ENCODE results near the gene PDZD2. TPM values are rescaled to one million over a fixed set of nuclear protein-coding genes. Genes with fewer than 3 reads are reported as not detected.

The PDZD2 gene
- total RNA-seq, 1 donor from 2014 or later, result 0.65 TPM

DNA sequence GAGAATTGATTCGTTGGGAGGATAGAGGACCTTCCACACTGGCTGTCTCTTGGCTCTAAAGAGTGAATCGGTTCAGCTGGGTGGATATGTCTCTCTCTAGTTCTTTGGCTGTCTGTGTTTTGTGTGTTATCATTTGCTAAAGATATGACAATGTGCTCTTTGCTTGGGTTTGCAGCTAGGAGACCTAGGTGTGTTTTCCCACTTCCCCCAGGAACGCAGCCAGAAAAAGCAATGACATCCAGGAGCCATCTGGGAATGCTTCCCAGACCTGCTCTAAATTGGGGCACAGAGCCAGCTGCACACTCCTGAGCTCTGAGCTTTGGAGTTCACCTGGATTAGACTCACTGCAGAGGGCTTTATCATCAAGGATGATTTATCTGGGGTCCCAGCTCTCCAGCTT, 12.8 kb upstream of the PDZD2 start:
- DNase-seq (ENCODE audit: low read depth, low spot score), result no peak
- Mint-ChIP-seq H3K27ac (ENCODE audit: unreplicated experiment) (peak overlapping the region; percentile 57), H3K36me3 (ENCODE audit: low read depth) (no peaks in the 10 kb centered on the region), H3K4me3 (no peak overlapping the region), H3K9me3 (no peaks in the 10 kb centered on the region), H3K4me1 (no peaks in the 10 kb centered on the region), H3K27me3 (ENCODE audit: low read depth) (peaks cover 28% of the 10 kb centered on the region)
- TF ChIP-seq, protein P1, sequence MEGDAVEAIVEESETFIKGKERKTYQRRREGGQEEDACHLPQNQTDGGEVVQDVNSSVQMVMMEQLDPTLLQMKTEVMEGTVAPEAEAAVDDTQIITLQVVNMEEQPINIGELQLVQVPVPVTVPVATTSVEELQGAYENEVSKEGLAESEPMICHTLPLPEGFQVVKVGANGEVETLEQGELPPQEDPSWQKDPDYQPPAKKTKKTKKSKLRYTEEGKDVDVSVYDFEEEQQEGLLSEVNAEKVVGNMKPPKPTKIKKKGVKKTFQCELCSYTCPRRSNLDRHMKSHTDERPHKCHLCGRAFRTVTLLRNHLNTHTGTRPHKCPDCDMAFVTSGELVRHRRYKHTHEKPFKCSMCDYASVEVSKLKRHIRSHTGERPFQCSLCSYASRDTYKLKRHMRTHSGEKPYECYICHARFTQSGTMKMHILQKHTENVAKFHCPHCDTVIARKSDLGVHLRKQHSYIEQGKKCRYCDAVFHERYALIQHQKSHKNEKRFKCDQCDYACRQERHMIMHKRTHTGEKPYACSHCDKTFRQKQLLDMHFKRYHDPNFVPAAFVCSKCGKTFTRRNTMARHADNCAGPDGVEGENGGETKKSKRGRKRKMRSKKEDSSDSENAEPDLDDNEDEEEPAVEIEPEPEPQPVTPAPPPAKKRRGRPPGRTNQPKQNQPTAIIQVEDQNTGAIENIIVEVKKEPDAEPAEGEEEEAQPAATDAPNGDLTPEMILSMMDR (conservative IDR thresholded peaks at IDR 0.05), result no peak

DNA sequence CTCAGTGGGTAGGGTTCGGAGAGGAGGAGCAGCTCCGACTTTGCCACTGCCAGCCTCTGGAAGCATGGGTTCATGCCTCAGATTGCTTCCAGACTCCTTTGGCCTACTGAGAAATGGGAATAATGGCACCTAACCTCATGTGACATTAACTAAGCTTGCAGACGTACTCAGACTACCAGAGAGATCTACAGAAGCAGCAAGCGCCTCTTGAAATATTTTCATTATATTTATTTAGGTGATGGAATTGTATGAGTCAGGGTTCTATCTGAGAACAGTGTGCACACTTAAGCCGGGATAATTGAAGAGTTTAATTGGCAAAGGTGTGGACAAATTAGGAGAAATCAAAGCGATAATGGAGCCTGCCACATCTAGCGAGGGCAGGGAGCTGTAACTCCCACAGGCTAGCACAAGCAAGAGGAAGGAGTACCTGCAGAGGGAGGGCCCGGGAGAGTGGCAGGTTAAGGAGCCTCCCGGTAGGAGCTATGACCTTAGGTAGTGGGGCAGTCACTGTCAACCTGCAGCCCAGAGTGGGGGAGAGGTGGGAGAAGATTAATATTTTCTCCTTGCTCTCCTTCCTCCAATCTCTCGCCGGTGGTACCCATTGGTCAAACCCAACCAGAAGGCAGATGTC, 12.2 kb upstream of the PDZD2 start:
- H3K4me3 Mint-ChIP-seq, result no peak overlapping the region
- H3K36me3 Mint-ChIP-seq (ENCODE audit: low read depth), result no peaks in the 10 kb centered on the region
- no peak for DNase-seq (ENCODE audit: low read depth, low spot score)
- no peaks in the 10 kb centered on the region for H3K9me3 Mint-ChIP-seq
- peaks cover 33% of the 10 kb centered on the region for H3K27me3 Mint-ChIP-seq (ENCODE audit: low read depth)
- no peaks in the 10 kb centered on the region for H3K4me1 Mint-ChIP-seq
- TF ChIP-seq, protein P1 (conservative IDR thresholded peaks at IDR 0.05), result no peak
- no peak overlapping the region for H3K27ac Mint-ChIP-seq (ENCODE audit: unreplicated experiment)

DNA sequence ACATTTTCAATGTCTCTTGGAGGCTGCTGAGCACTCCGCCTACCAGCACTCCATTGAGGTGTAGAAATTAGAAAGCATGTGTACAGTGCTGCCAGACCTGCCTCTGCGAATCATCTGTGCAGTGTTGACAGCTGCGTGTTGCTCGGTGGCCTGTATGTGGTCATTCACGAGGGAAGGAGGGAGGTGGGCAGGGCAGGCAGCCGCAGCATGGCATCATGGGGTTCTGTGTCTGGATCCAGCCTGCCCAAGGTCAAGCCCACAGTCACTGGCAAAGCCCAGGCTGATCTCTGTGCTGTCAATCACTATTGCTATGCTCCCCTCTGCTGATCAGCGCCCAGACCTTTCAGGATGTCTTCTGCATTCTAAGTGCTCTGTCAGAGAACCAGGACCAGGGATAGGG, 8.0 kb upstream of the PDZD2 start:
- no peak overlapping the region for H3K27ac Mint-ChIP-seq (ENCODE audit: unreplicated experiment)
- TF ChIP-seq, protein P1 (conservative IDR thresholded peaks at IDR 0.05), result no peak
- DNase-seq (ENCODE audit: low read depth, low spot score), result no peak
- H3K36me3 Mint-ChIP-seq (ENCODE audit: low read depth), result no peaks in the 10 kb centered on the region
- no peak overlapping the region for H3K4me3 Mint-ChIP-seq
- no peaks in the 10 kb centered on the region for H3K4me1 Mint-ChIP-seq
- H3K27me3 Mint-ChIP-seq (ENCODE audit: low read depth), result peaks cover 54% of the 10 kb centered on the region
- no peaks in the 10 kb centered on the region for H3K9me3 Mint-ChIP-seq

DNA sequence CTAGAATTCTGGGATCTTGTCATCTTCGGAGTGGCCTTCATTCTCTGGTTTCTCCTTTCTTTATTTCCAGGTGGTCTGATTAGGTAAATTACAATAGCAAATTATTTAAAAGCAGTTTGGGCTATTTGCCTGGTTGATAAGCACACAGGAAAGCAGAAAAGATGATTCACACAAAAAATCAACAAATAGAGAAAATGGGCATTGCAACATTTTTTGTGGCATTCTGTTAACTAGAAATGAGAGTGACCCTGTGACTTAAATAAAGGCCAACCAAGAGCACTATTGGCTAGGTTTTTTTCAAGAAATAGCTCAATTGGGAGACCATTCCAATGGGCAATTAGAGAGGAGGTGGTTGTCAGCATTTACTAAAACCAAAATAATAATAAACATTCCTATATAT, 6.5 kb upstream of the PDZD2 start:
- peaks cover 53% of the 10 kb centered on the region for H3K27me3 Mint-ChIP-seq (ENCODE audit: low read depth)
- H3K4me1 Mint-ChIP-seq, result no peaks in the 10 kb centered on the region
- H3K36me3 Mint-ChIP-seq (ENCODE audit: low read depth), result no peaks in the 10 kb centered on the region
- DNase-seq (ENCODE audit: low read depth, low spot score), result no peak
- no peak overlapping the region for H3K27ac Mint-ChIP-seq (ENCODE audit: unreplicated experiment)
- H3K9me3 Mint-ChIP-seq, result no peaks in the 10 kb centered on the region
- H3K4me3 Mint-ChIP-seq, result no peak overlapping the region
- TF ChIP-seq, protein P1 (conservative IDR thresholded peaks at IDR 0.05), result no peak

DNA sequence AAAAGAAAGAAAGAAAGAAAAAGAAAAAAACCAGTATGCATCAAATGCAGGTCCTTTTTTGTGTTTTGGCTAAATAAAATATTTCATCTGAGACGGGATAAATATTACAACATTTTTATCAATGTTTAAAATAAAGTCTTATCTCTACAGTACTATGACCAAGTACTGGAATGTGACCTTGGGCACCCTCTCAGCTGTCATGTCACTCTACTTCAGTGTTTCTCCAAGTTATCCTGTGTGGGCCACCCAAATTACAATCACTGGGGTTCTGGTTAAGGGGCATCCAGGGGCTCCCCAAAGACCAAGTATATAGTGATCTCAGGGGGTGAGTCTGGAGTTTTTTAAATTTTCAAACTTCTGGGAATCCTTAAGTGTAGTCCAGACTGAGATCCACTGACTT, 3.5 kb upstream of the PDZD2 start:
- Mint-ChIP-seq H3K36me3 (ENCODE audit: low read depth) (no peaks in the 10 kb centered on the region), H3K27ac (ENCODE audit: unreplicated experiment) (no peak overlapping the region)

More for the DNA sequence above, 3.5 kb upstream of the PDZD2 start:
- Mint-ChIP-seq H3K4me3 (no peak overlapping the region), H3K4me1 (peaks cover 5% of the 10 kb centered on the region), H3K9me3 (no peaks in the 10 kb centered on the region), H3K27me3 (ENCODE audit: low read depth) (peaks cover 58% of the 10 kb centered on the region)
- DNase-seq (ENCODE audit: low read depth, low spot score), result no peak
- TF ChIP-seq, protein P1 (conservative IDR thresholded peaks at IDR 0.05), result no peak
